Naive B cell (primary cell): ENCODE data around the gene WASHC4. TPM values are rescaled to one million over a fixed set of nuclear protein-coding genes. Genes with fewer than 3 reads are reported as not detected.
A peak's percentile ranks its signal among the peaks of the same experiment; 100 is the strongest.

Experiments used
- ATAC-seq, 2 donors: fragments of 150-1000 bp; cut with Tn5 transposase; 2 replicates each; pipeline ENCODE4 v1.10.0; 2021; ENCODE audit warnings: low read depth in 2 of 2, mild to moderate bottlenecking in 2 of 2, moderate library complexity in 2 of 2
- DNase-seq: peaks from one replicate; pipeline ENCODE4 v3.0.0; 2022
- H3K27ac Mint-ChIP-seq, 6 donors: one replicate each; pipeline ENCODE4 v1.8.0; 2020 to 2022; ENCODE audit warnings: mild to moderate bottlenecking in 6 of 6, mixed read lengths in 6 of 6, moderate library complexity in 5 of 6, inconsistent platforms in 2 of 6
- H3K27me3 Mint-ChIP-seq, 3 donors: one replicate each; pipeline ENCODE4 v1.8.0; 2021 to 2022; ENCODE audit warnings: mixed read lengths in 3 of 3, mild to moderate bottlenecking in 1 of 3
- H3K36me3 Mint-ChIP-seq, 2 donors: one replicate each; pipeline ENCODE4 v1.8.0; 2020 to 2022; ENCODE audit warnings: mixed read lengths in 2 of 2, inconsistent platforms in 1 of 2, mild to moderate bottlenecking in 1 of 2
- H3K4me1 Mint-ChIP-seq, 3 donors: one replicate each; pipeline ENCODE4 v1.8.0; 2020 to 2022; ENCODE audit warnings: mixed read lengths in 3 of 3, inconsistent platforms in 1 of 3, mild to moderate bottlenecking in 1 of 3, moderate library complexity in 1 of 3
- H3K4me3 Mint-ChIP-seq, 8 donors: one replicate each; pipeline ENCODE4 v1.8.0; 2020 to 2022; ENCODE audit warnings: mild to moderate bottlenecking in 8 of 8, mixed read lengths in 8 of 8, moderate library complexity in 8 of 8, inconsistent platforms in 2 of 8
- H3K9me3 Mint-ChIP-seq, 7 donors: one replicate each; pipeline ENCODE4 v1.8.0; 2020 to 2022; ENCODE audit warnings: mixed read lengths in 7 of 7, mild to moderate bottlenecking in 5 of 7, inconsistent platforms in 2 of 7, moderate library complexity in 1 of 7
- polyA plus RNA-seq, 6 donors: library from polyadenylated mRNA; unstranded; fragments of 300-500 nt; fragmentation: Illumina TruSeq; gene quantifications; one replicate each; pipeline ENCODE4 v1.2.3, GENCODE V29; 2021; ENCODE audit warnings: low read depth in 6 of 6

The WASHC4 gene
- polyA plus RNA-seq, 6 donors from 2014 or later = 84.7 to 131 (median 125) TPM

DNA sequence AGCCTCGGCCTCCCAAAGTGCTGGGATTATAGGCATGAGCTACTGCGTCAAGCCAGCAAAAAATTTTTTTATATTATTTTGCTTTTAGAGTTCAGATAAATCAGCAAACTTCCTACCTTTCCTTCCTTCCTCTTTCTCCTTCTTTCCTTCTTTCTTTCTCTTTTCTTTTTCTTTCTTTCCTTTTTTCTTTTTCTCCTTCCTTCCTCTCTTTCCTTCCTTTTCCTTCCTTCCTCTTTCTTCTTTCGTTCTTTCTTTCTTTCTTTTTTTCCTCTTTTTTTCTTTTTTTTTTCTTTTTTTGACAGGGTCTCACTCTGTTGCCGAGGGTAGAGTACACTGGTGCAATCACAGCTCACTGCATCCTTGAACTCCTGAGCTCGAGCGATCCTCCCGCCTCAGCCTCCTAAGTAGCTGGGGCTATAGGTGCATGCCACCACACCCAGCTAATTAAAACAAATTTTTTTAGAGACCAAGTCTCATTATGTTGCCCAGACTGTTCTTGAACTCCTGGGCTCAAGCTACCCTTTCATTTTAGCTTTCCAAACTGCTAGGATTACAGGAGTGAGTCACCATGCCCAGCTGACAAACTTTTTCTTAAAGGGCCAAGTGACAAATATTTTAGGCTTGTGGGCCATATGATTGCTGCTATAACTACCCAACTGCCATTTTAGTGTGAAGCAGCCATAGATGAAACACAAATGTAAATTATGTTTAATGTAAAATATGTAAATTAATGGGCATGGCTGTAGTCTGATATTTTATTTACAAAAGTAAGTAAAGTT lies 7.1 kb upstream of the WASHC4 start:
- Mint-ChIP-seq H3K36me3 (peaks cover 7 to 14% of the 10 kb centered on the region in 2 donors), H3K4me1 (peaks cover 0 to 11% (median 4%) of the 10 kb centered on the region in 3 donors), H3K27me3 (peaks cover 0 to 8% (median 5%) of the 10 kb centered on the region in 3 donors), H3K9me3 (peaks cover 0 to 22% (median 10%) of the 10 kb centered on the region in 7 donors), H3K4me3 (peak overlapping the region in 1 of 8 donors; percentile 85), H3K27ac (peak overlapping the region in 1 of 6 donors; percentile 69)
- DNase-seq (no peak), ATAC-seq (no peak)

DNA sequence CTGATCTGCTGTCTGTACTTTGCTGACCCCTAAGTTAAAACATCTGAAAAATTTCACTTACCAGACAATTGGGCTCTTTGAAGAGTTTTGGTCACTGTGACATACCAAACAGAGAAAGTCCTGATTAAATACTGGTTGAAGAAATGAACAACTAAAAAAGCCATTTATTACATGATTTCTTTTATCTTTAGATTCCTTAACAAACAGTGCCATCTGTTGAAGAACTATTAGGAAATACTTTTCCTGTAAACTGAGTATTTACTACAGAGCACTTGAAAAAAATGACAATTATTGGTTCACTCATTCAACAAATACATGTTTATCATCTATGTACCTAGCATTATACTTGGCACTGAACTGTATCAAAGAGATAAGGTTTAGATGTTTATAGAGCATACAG lies 6.5 kb upstream of the WASHC4 start:
- no peak for ATAC-seq
- Mint-ChIP-seq H3K9me3 (peaks cover 0 to 16% (median 7%) of the 10 kb centered on the region in 7 donors), H3K27me3 (peaks cover 0 to 8% (median 5%) of the 10 kb centered on the region in 3 donors), H3K4me3 (peak overlapping the region in 1 of 8 donors; percentile 37), H3K36me3 (peaks cover 7 to 10% of the 10 kb centered on the region in 2 donors), H3K27ac (peak overlapping the region in 1 of 6 donors; percentile 27), H3K4me1 (peaks cover 0 to 11% (median 4%) of the 10 kb centered on the region in 3 donors)
- no peak for DNase-seq

DNA sequence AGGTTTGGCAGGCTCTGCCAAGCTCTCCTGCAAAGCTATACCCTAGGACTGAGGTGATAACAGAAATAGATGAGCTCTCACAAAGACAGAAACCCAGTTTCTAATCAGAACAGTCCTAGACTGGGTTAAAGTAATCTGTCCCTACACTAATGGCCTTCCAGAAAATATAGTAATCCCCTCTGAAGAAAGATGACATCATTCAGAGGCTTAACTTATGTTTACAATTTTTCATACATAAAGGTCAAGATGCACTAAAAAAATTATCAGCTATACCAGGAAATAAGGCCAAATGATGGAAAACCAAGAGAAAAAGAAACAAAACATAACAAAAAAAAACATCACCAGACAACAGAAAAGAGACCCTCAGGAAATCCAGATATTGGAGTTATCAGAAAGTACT lies 4.9 kb upstream of the WASHC4 start:
- peaks cover 0 to 8% (median 5%) of the 10 kb centered on the region in 3 donors for H3K27me3 Mint-ChIP-seq

DNA sequence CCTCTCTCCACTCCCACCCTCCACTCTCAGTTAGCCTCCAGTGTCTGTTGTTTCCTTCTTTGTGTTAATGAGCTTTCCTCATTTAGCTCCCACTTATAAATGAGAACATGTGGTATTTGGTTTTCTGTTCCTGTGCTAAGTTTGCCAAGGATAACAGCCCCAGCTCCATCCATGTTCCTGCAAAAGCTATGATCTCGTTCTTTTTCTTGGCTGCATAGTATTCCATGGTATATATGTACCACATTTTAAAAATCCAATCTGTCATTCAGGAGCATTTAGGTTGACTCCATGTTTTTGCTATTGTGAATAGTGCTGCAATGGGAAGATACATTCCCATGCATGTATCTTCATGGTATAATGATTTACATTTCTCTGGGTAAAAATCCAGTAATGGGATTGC lies 2.8 kb upstream of the WASHC4 start:
- Mint-ChIP-seq H3K36me3 (no peaks in the 10 kb centered on the region), H3K4me1 (peaks cover 12 to 19% (median 12%) of the 10 kb centered on the region in 3 donors), H3K4me3 (peak overlapping the region in 1 of 8 donors; percentile 99), H3K27me3 (peaks cover 0 to 5% (median 0%) of the 10 kb centered on the region in 3 donors), H3K27ac (no peak overlapping the region), H3K9me3 (no peaks in the 10 kb centered on the region)
- DNase-seq = no peak
- no peak for ATAC-seq

More for the DNA sequence above, 4.9 kb upstream of the WASHC4 start:
- DNase-seq = no peak
- peaks cover 0 to 4% (median 0%) of the 10 kb centered on the region in 7 donors for H3K9me3 Mint-ChIP-seq
- no peak overlapping the region for H3K4me3 Mint-ChIP-seq
- peaks cover under 1 to 7% of the 10 kb centered on the region in 2 donors for H3K36me3 Mint-ChIP-seq
- ATAC-seq = no peak
- peaks cover 4 to 11% (median 5%) of the 10 kb centered on the region in 3 donors for H3K4me1 Mint-ChIP-seq
- H3K27ac Mint-ChIP-seq = no peak overlapping the region

DNA sequence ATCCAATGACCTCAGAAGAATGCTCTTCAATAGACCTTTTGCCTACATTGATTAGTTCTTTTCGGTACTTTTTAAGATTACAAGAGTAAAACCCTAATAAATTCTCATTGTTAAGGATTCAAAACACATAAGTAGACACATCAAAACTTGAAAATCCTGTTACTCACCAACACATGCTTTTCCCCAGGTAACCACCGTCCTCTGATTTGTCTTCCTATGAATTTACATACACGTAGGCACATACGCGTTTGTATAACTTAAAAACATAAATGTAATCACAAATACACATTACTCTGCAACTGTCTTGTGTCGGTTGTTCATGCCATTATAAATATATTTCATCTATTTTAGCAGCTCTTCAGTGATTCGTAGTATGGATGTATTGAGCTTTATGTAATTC lies 910 bp upstream of the WASHC4 start:
- DNase-seq (no peak), ATAC-seq (no peak)
- H3K4me3 Mint-ChIP-seq = peak overlapping the region; percentile 96 to 99 (median 98)
- H3K27ac Mint-ChIP-seq = peak overlapping the region in 4 of 6 donors; percentile 54 to 99 (median 98)
- peaks cover 0 to under 1% of the 10 kb centered on the region in 2 donors for H3K36me3 Mint-ChIP-seq
- peaks cover 11 to 24% (median 18%) of the 10 kb centered on the region in 3 donors for H3K4me1 Mint-ChIP-seq
- H3K9me3 Mint-ChIP-seq = no peaks in the 10 kb centered on the region
- peaks cover 0 to 5% (median 0%) of the 10 kb centered on the region in 3 donors for H3K27me3 Mint-ChIP-seq

DNA sequence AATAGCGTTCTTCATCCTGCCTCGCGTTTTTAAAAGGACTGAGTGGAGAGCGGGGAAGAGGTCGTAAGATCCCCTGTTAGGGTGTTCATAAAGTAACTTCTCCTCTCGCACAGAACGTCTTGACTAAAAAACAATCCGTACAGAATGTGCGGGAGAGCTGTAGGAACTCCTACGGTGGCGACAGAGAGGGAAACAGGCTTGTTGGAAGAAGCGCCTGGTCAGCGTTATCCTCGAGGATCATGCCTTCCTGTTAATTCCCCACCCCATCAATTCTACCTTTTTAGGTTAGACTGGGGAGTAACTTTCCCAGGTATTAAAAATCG lies 399 bp upstream of the WASHC4 start:
- H3K9me3 Mint-ChIP-seq = no peaks in the 10 kb centered on the region

DNA sequence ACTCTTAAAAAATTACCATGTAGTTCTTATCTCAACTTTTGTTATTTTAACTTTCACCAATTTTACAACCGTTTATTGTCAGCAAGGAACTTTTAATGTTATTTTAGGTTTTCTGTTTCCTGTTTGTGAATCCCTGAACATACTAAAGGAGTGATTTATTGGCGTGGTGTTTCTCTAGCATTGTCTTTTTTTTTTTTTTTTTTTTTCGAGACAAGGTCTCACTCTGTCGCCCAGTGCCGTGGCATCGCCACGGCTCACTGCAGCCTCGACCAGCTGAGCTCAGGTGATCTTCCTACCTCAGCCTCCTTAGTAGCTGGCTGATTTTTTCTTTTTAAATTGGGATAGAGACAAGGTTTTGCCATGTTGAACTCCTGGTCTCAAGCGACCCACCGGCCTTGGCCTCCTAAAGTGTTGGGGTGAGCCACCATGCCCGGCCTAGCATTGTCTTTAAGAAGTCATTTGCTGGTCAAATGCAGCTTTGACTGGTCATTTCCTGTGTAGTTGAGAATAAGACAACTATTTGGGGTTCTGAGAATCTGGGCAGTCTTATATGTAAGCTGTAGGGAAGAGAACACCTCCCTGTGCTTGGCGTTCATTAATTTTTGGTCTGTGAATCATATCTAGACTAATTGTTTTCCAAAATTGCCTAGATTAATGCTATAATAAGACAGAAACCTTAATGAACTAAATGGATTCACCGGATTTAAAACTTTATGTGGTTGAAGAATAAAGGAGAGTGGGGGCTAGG lies 2.1 kb downstream of the WASHC4 start:
- Mint-ChIP-seq H3K9me3 (no peaks in the 10 kb centered on the region), H3K4me1 (peaks cover 30 to 49% (median 41%) of the 10 kb centered on the region in 3 donors), H3K27ac (peak overlapping the region; percentile 97 to 99 (median 98)), H3K27me3 (peaks cover 0 to 4% (median 0%) of the 10 kb centered on the region in 3 donors), H3K36me3 (peaks cover 20 to 21% of the 10 kb centered on the region in 2 donors), H3K4me3 (peak overlapping the region; percentile 96 to 99 (median 98))
- DNase-seq = peak; percentile 39
- ATAC-seq = peak; percentile 12 to 19

More for the DNA sequence above, 399 bp upstream of the WASHC4 start:
- H3K27me3 Mint-ChIP-seq = peaks cover 0 to 5% (median 0%) of the 10 kb centered on the region in 3 donors
- H3K36me3 Mint-ChIP-seq = peaks cover 4 to 6% of the 10 kb centered on the region in 2 donors
- H3K27ac Mint-ChIP-seq = peak overlapping the region; percentile 54 to 99 (median 98)
- no peak for ATAC-seq
- peak overlapping the region; percentile 96 to 99 (median 98) for H3K4me3 Mint-ChIP-seq
- peaks cover 16 to 29% (median 23%) of the 10 kb centered on the region in 3 donors for H3K4me1 Mint-ChIP-seq
- DNase-seq = no peak

DNA sequence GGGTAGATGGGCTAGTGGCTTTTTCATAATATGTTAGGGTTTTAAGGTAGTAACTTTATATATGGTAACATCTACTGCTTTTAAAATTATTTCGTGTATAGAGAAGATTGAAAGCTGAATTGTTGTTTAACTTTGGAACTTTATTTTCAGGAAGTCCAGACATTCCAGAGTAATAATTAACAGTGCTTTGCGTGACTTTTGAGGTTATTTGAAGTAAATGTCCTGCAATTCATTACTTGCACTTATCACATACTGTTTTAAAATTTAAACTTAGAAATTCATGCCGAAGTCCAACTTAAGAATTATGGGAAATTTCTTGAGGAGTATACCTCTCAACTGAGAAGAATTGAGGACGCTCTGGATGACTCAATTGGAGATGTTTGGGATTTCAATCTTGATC lies 3.3 kb downstream of the WASHC4 start:
- ATAC-seq = no peak
- peak overlapping the region in 6 of 8 donors; percentile 28 to 99 (median 46) for H3K4me3 Mint-ChIP-seq
- peak overlapping the region in 2 of 6 donors; percentile 70 to 99 for H3K27ac Mint-ChIP-seq
- no peak for DNase-seq
- peaks cover 20 to 21% of the 10 kb centered on the region in 2 donors for H3K36me3 Mint-ChIP-seq
- H3K9me3 Mint-ChIP-seq = no peaks in the 10 kb centered on the region
- H3K4me1 Mint-ChIP-seq = peaks cover 30 to 52% (median 41%) of the 10 kb centered on the region in 3 donors
- no peaks in the 10 kb centered on the region for H3K27me3 Mint-ChIP-seq

DNA sequence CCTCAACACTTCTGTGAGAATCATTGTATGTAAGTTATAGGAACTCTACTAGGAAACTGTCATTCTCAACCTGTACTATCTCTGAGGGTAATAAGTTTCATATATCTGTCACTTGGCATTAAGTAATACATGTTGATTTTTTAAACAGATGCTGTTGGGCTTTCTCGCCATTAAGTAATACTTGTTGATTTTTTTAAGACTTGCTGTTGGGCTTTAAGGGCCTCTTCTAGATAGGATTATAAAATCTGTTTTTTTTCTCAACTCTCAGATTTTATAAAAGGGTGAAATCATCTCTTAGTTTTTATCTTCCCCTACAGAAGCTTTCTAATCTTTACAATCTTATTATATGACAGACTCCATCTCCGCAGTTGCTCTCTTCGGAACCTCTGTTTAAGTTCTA lies 5.6 kb downstream of the WASHC4 start:
- Mint-ChIP-seq H3K27ac (peak overlapping the region; percentile 71 to 90 (median 80)), H3K4me3 (peak overlapping the region in 3 of 8 donors; percentile 10 to 73 (median 29)), H3K9me3 (no peaks in the 10 kb centered on the region), H3K4me1 (peaks cover 34 to 51% (median 45%) of the 10 kb centered on the region in 3 donors), H3K27me3 (no peaks in the 10 kb centered on the region), H3K36me3 (peaks cover 22 to 28% of the 10 kb centered on the region in 2 donors)
- no peak for DNase-seq
- ATAC-seq = no peak

DNA sequence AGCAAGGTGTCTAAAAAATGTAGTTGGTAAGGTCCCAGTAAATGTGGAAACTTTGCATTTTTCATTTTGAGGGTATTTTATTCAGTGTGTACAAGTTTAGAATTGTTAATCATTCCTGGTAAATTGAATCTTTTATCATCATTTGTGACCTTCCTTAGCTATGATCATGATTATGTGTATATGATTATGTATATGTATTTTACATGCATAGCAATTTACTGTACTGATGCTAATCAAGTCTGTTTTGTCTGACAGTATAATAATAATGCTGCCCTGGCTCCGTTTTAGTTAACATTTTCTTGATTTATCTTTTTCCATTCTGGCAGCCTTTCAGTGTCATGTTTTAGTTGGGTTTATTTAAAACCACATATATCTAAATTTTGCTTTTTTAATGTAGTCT lies 9.4 kb downstream of the WASHC4 start:
- no peak for DNase-seq
- Mint-ChIP-seq H3K4me1 (peaks cover 20 to 28% (median 23%) of the 10 kb centered on the region in 3 donors), H3K27me3 (no peaks in the 10 kb centered on the region), H3K36me3 (peaks cover 26 to 27% of the 10 kb centered on the region in 2 donors), H3K9me3 (no peaks in the 10 kb centered on the region), H3K27ac (peak overlapping the region in 2 of 6 donors; percentile 15 to 48), H3K4me3 (no peak overlapping the region)
- no peak for ATAC-seq

DNA sequence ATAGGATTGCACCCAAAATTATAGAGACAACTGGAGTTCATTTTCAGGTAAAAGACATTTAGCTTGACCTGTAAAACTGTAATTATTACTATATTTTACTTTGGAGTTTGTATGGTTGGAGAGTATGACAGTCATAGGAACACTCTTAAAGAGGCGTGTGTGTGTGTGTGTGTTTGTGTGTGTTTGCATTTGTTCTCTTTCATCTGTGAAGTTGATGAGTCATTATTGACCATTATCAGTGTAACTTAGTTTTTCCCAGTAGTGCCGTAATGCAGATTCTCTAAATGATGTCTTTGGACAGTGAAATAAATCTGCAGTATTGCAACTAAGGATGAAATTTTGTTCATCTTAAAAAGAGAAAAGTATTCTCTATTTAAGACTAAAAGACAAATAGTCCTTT lies 13.0 kb downstream of the WASHC4 start:
- no peaks in the 10 kb centered on the region for H3K9me3 Mint-ChIP-seq
- H3K4me3 Mint-ChIP-seq = no peak overlapping the region
- H3K4me1 Mint-ChIP-seq = peaks cover 4% of the 10 kb centered on the region in 3 donors
- no peak for DNase-seq
- H3K27ac Mint-ChIP-seq = peak overlapping the region in 1 of 6 donors; percentile 58
- no peak for ATAC-seq
- no peaks in the 10 kb centered on the region for H3K27me3 Mint-ChIP-seq
- peaks cover 10 to 17% of the 10 kb centered on the region in 2 donors for H3K36me3 Mint-ChIP-seq

DNA sequence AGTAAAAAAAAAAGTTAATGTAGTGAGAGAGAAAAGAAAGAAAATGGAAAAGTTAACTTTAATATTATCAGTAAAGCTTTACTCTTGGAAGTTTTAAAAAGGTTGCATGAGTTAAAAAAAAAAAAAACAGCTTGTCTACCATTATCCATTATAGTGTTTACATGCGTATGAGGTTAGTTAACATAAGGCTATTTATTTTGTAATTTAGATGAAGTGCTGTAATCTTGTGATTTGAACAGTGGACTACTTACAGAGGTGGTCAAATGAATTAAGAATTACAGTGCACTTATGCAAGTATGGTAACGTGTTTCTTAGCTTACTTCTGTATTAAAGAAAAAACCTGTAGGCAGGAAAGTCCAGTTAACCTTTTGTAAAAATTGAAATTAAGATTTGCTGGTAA lies 30.7 kb downstream of the WASHC4 start:
- no peaks in the 10 kb centered on the region for H3K9me3 Mint-ChIP-seq
- H3K4me1 Mint-ChIP-seq = peaks cover 16 to 34% (median 25%) of the 10 kb centered on the region in 3 donors
- H3K27ac Mint-ChIP-seq = no peak overlapping the region
- peaks cover 22 to 30% of the 10 kb centered on the region in 2 donors for H3K36me3 Mint-ChIP-seq
- H3K27me3 Mint-ChIP-seq = no peaks in the 10 kb centered on the region
- no peak for DNase-seq
- ATAC-seq = no peak
- no peak overlapping the region for H3K4me3 Mint-ChIP-seq

DNA sequence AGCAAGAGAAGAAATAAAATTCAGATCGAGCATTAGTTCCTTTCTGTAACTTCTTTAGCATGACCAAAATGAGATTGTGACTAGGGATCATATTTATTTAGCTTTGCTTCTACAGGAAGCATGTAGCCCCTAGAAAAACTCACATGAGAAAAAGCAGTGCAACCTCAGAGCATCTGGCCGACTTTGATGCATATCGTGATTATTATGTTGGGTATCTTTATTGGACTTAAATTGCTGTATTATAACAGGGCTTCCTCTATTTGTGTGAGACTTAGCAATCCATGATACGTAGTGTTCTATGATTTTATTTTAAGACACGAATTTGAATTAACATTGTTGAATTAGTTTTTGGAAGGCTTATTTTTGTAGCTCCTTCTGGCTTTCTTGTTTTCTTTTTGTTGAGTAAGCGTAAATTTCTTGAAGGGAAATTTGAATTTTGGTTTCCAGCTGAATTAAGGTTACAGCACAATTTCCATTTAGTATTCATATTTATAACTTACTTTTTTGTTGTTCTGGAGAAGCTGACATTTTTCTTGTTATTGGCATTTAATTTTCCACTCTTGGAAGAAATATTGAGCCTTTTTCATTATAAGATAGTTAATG lies 33.9 kb downstream of the WASHC4 start:
- ATAC-seq = no peak
- no peak for DNase-seq
- Mint-ChIP-seq H3K4me1 (peaks cover 10 to 14% (median 12%) of the 10 kb centered on the region in 3 donors), H3K27ac (peak overlapping the region in 1 of 6 donors; percentile 38), H3K4me3 (no peak overlapping the region), H3K36me3 (peaks cover 7 to 18% of the 10 kb centered on the region in 2 donors), H3K27me3 (no peaks in the 10 kb centered on the region), H3K9me3 (no peaks in the 10 kb centered on the region)
